WTC11 (cell line): ENCODE data around the gene TNFSF15. TPM values are rescaled to one million over a fixed set of nuclear protein-coding genes. Genes with fewer than 3 reads are reported as not detected.

Source experiments
- ATAC-seq: fragments of 200-7000 bp; cut with Tn5 transposase; 2 replicates; pipeline ENCODE4 v1.10.0; 2021; ENCODE audit warnings: mild to moderate bottlenecking, moderate library complexity
- CTCF ChIA-PET: fragments of 300-600 bp; sonication (Branson Sonifier 250); formaldehyde crosslinking; loops from one replicate; lab custom pipeline; 2021; ENCODE audit warnings: antibody characterized with exemption; lab: Charles Lee
- POLR2A ChIA-PET: fragments of 350-600 bp; sonication (Branson Sonifier 250); formaldehyde crosslinking; loops from one replicate; lab custom pipeline; 2021; ENCODE audit warnings: antibody characterized with exemption; lab: Charles Lee
- DNase-seq: peaks from one replicate; pipeline ENCODE4 v3.0.0; 2021; ENCODE audit warnings: low spot score
- H3K27ac Mint-ChIP-seq: 2 replicates; pipeline ENCODE4 v1.8.0; 2021; ENCODE audit warnings: mixed read lengths
- H3K27me3 Mint-ChIP-seq: 2 replicates; pipeline ENCODE4 v1.8.0; 2021; ENCODE audit warnings: low read depth, mild to moderate bottlenecking, moderate library complexity, mixed read lengths
- H3K36me3 Mint-ChIP-seq: 2 replicates; pipeline ENCODE4 v1.8.0; 2021; ENCODE audit warnings: mixed read lengths
- H3K4me1 Mint-ChIP-seq: 2 replicates; pipeline ENCODE4 v1.8.0; 2022; ENCODE audit warnings: mixed read lengths
- H3K4me3 Mint-ChIP-seq: 2 replicates; pipeline ENCODE4 v1.8.0; 2021; ENCODE audit warnings: mild to moderate bottlenecking, moderate library complexity, mixed read lengths
- H3K9me3 Mint-ChIP-seq: 2 replicates; pipeline ENCODE4 v1.8.0; 2021; ENCODE audit warnings: mixed read lengths
- AFF4 ChIP-seq: sonication (generic); formaldehyde crosslinking; IDR thresholded peaks from 2 replicates; pipeline ENCODE4 v1.8.1; 2023; ENCODE audit warnings: mild to moderate bottlenecking, missing genetic modification reagents, borderline replicate concordance
- ATF2 ChIP-seq: sonication (generic); formaldehyde crosslinking; IDR thresholded peaks from 2 replicates; pipeline ENCODE4 v1.8.1; 2022; ENCODE audit warnings: low read depth, missing genetic modification reagents, borderline replicate concordance
- ATF3 ChIP-seq: sonication (generic); formaldehyde crosslinking; conservative IDR thresholded peaks from 2 replicates; pipeline ENCODE4 v1.8.1; 2022; ENCODE audit warnings: mild to moderate bottlenecking, missing genetic modification reagents
- CDX4 ChIP-seq: fragments of 250-450 bp; sonication (Bioruptor Pico); IDR thresholded peaks from 2 replicates; pipeline ENCODE4 v1.9.0; 2021; ENCODE audit warnings: moderate library complexity, mild to moderate bottlenecking, inconsistent platforms, borderline replicate concordance
- HMGA2 ChIP-seq: fragments of 250-450 bp; sonication (Bioruptor Pico); IDR thresholded peaks from 2 replicates; pipeline ENCODE4 v1.4.0; 2021; ENCODE audit warnings: mild to moderate bottlenecking, moderate library complexity
- JAZF1 ChIP-seq: fragments of 250-450 bp; sonication (Bioruptor Pico); IDR thresholded peaks from 2 replicates; pipeline ENCODE4 v1.9.0; 2021; ENCODE audit warnings: moderate library complexity, mild to moderate bottlenecking, inconsistent platforms
- NFE2L1 ChIP-seq: sonication (generic); formaldehyde crosslinking; IDR thresholded peaks from 2 replicates; pipeline ENCODE4 v1.8.1; 2023; ENCODE audit warnings: missing genetic modification reagents
- PRRX2 ChIP-seq: fragments of 250-450 bp; sonication (Bioruptor Pico); IDR thresholded peaks from 2 replicates; pipeline ENCODE4 v1.8.0; 2021; ENCODE audit warnings: mild to moderate bottlenecking
- USF2 ChIP-seq: sonication (generic); formaldehyde crosslinking; IDR thresholded peaks from 2 replicates; pipeline ENCODE4 v1.8.1; 2023; ENCODE audit warnings: mild to moderate bottlenecking, missing genetic modification reagents, moderate library complexity
- ZBTB43 ChIP-seq: sonication (generic); formaldehyde crosslinking; IDR thresholded peaks from 2 replicates; pipeline ENCODE4 v1.8.1; 2023; ENCODE audit warnings: mild to moderate bottlenecking, missing genetic modification reagents
- ZNF396 ChIP-seq: fragments of 250-450 bp; sonication (Bioruptor Pico); IDR thresholded peaks from 2 replicates; pipeline ENCODE4 v1.8.0; 2021; ENCODE audit warnings: mild to moderate bottlenecking, moderate library complexity, borderline replicate concordance
- ZNF512 ChIP-seq: sonication (generic); formaldehyde crosslinking; IDR thresholded peaks from 2 replicates; pipeline ENCODE4 v1.8.1; 2022; ENCODE audit warnings: missing genetic modification reagents, borderline replicate concordance
- total RNA-seq: library from RNA; stranded (reverse); gene quantifications from 3 replicates; pipeline ENCODE4 v1.2.3, GENCODE V29; 2021

Gene TNFSF15
- total RNA-seq, 1 experiment from 2014 or later, result 0.11 TPM

- no peak for ATAC-seq
- Mint-ChIP-seq H3K4me3 (no peak overlapping the region), H3K4me1 (no peaks in the 10 kb centered on the region), H3K27ac (no peak overlapping the region), H3K36me3 (no peaks in the 10 kb centered on the region), H3K9me3 (no peaks in the 10 kb centered on the region), H3K27me3 (peaks cover 28% of the 10 kb centered on the region)
- POLR2A ChIA-PET, result no interaction called here
- CTCF ChIA-PET, result interaction anchor here (1.4 kb wide), 1 partner anchor 136 kb away, joined by 3 read pairs; no protein-coding TSS in a partner anchor
- TF ChIP-seq NFE2L1 (no peak), ATF2 (CRISPR knock-in tag) (no peak), USF2 (CRISPR knock-in tag) (no peak), HMGA2 (CRISPR knock-in tag) (no peak), ZNF396 (no peak), ATF3 (no peak), ZBTB43 (CRISPR knock-in tag) (no peak), PRRX2 (CRISPR knock-in tag) (no peak), JAZF1 (CRISPR knock-in tag) (no peak), AFF4 (CRISPR knock-in tag) (no peak)
- no peak for DNase-seq
Observed at GRCh38 chr9:114777821-114778609, 27.8 kb downstream of the TNFSF15 start.

- TF ChIP-seq ZNF512 (CRISPR knock-in tag), result 0 out of 2 replicates have a peak, but pooled peaks have one; percentile 51
- TF ChIP-seq CDX4 (CRISPR knock-in tag), result no peak
Observed at GRCh38 chr9:114776683-114777399, 29.0 kb downstream of the TNFSF15 start.

More at GRCh38 chr9:114776683-114777399, 29.0 kb downstream of the TNFSF15 start:
- Mint-ChIP-seq H3K27ac (no peak overlapping the region), H3K9me3 (no peaks in the 10 kb centered on the region), H3K4me1 (no peaks in the 10 kb centered on the region), H3K27me3 (peaks cover 25% of the 10 kb centered on the region), H3K36me3 (no peaks in the 10 kb centered on the region), H3K4me3 (no peak overlapping the region)
- ChIA-PET POLR2A (no interaction called here), CTCF (no interaction called here)
- no peak for ATAC-seq
- no peak for DNase-seq
